HK-2 (cell line): Measurements from ENCODE around the gene NINJ2.
"Not testable (repeated sequence)": the region's sequence is repeated elsewhere in the genome, so short reads cannot be mapped to it uniquely, and the experiment has no call there.

Source experiments
- DNase-seq: peaks from one replicate; pipeline ENCODE4 v3.0.0-alpha.2; 2018; ENCODE audit not compliant: unreplicated experiment

The NINJ2 gene

DNA sequence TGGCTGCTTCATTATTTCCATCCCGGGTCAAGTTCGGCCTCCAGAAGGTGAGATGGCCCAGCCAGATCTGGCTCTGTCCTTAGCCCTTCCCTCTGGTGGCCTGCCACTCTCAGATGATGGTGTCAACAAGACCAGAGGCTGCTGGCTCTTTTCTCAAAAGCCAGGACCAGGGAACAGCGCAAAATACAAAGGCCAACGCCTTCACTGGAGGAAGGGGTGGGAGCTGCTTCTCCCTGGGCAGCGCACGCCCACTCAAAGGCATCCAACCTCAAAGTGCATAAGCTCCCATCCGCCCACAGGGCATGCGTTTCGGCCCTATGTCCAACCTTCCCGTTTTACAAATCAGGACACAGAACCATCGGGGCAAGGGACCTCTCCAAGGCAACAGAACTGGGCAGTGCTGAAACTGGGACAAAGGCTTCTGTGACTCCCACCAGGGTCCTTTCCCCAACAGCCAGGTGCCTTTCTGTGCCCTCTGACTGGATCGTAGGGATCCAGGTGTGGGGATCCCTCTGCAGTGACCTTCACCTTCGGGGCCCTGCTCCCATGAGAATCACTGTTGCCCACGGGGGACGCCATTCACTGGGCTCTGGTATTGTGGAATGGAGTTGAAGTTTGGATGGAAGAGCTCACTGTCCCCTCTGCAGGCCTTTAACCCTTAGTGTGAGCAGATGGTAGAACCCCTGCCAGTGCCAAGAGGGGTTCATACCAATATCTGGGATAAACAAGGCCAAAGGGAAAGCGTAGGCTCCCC is 76.8 kb downstream of the NINJ2 start:
- no peak for DNase-seq

DNA sequence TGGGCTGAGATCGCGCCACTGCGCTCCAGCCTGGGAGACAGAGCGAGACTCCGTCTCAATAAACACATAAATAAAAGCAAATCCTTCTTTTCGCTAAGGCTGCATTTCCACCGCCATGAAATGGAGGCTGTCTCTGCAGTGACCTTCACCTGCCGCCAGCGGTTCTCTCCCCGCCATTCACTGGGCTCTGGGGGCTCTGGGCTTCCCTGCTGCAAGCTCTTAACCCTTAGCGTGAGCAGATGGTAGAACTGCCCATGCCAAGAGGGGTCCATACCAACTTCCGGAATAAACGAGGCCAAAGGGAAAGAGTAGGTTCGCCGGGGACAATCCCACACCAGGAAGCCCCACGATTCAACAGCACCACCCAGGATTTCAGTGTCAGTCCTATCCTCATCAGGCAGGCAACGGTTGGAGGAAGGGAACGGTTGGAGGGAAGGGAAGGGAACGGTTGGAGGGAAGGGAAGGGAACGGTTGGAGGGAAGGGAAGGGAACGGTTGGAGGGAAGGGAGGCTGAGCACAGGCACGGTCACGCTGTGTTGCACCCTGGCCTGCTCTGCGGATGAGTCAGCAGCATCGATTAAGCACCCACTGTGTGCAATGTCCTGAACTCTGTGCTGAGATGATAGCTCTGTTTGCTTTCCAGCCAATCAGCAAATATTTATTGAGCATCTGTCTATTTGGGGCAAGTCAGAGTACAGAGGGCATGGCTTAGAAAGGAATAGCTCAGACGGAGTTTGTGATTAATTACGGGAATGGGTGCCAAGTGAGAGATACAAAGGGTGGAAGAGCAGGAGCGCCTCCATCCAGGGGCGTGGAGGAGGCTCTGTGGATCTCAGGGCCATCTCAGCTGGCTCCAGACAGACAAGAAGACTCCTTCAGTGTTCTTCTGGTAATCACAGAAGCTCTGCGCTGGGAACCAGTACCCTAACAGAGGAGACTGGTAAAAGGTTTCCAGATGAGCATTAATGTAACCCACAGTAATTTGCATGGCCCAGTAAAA is 77.9 kb downstream of the NINJ2 start:
- DNase-seq: no peak

DNA sequence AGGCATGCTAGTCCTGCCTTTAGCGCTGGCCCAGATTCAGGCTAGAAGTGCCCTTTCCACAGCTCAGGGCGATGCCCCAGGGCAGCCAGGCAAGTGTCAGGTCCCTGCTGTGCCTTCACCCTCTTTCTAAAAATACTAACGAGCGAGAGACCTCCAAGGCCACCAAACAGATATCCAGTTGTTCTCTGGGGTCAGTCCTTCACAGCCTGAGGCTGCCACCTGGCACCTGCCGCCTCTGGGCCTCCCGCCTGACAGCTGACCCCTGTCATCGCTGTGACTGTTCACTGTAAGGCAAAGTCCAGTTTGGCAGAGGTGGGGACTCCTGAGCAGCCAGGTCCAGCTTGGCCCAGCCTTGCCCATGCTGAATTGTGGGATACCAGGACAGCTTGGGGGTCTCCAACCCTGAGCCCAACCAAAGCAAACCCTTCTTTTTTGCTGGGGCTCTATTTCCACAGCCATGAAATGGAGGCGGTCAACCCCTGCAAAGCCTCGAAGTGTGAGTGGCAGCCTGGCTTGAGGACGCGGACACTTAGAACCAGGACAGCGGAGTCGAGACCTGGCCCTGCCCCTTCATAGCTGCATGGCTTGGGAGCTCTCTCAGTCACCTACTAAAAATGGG is 79.9 kb downstream of the NINJ2 start:
- no peak for DNase-seq

DNA sequence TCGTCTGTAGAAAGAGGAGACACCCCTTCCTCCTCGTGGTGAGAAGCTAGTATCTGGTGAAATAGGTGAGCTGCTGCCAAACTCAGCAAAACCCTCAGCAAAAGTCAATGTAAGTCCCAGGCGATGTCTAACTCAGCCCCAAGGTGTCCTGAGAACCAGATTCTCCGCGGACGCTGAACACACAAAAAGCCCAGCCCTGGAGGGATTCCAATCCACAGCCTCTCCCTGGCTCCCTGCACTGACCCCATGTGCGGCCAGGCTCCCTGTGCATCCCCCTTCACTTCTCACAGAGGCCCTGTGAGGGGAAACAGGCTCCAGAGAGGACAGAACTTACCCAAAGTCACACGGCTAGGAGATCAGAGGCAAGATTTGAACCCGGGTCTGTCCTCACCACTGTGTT is 81.5 kb downstream of the NINJ2 start:
- DNase-seq: no peak

DNA sequence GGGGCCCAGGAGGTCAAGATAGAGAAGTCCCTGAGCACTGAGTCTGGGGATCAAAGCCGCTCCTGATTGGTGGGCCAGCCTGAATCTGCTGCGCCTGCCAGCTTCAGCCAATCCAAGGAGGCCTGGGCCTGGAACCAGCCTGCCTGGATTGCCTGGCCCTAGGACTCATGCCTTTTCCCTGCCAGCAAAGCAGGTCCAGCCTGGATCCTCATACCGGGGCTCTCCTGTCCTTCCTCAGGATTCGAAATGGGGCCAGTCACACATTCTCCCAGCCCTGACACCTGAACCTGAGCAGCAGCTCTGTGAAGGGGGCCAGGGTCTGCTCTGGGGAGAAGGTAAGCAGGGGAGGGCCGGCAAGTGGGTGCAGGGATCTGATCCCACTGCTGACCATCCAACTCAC is 81.9 kb downstream of the NINJ2 start:
- DNase-seq: no peak

DNA sequence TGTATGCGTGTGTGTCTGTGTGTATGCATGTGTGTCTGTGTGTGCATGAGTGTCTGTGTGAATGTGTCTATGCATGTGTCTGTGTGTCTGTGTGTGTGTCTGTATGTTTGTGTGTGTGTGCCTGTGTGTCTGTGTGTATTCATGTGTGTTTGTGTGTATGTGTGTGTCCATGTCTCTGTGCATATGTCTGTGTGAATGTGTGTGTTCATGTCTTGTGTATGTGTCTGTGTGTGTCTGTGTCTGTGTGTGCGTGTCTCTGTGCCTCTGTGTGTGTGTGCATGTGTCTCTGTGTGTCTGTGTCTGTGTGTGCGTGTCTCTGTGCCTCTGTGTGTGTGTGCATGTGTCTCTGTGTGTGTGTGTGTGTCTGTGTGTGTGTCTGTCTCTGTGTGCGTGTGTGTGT is 82.4 kb downstream of the NINJ2 start:
- no peak for DNase-seq

DNA sequence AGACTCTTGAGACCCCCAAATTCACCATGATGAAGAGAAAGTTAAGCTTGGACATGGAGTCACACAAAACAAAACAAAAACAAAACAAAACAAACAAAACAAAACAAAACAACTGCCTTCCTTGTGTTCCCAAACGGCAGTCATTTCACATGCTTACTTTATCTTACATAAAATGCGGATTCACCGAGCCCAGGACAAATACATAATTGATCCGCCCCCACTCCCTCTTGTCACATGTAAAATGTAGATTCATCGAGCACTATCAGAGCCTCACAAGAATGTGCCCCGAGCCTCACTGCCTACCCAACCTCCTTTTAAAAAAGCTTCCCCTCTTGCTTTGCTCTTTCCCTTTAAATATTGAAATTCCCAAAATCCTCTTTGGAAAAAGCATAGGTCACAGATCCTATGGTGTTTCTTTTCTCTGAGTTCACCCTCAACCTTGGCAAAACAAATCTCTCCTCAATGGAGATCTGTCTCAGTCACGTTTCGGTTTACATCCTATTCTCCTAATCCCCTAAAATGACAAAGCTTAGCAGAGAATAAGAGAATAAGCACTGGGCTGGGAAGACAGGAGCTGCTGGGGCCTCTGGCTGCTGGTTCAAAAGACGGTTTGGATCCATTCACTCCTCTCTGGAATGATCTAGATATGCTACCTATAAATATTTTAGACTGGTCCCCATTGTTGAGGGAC is 83.7 kb downstream of the NINJ2 start:
- no peak for DNase-seq

DNA sequence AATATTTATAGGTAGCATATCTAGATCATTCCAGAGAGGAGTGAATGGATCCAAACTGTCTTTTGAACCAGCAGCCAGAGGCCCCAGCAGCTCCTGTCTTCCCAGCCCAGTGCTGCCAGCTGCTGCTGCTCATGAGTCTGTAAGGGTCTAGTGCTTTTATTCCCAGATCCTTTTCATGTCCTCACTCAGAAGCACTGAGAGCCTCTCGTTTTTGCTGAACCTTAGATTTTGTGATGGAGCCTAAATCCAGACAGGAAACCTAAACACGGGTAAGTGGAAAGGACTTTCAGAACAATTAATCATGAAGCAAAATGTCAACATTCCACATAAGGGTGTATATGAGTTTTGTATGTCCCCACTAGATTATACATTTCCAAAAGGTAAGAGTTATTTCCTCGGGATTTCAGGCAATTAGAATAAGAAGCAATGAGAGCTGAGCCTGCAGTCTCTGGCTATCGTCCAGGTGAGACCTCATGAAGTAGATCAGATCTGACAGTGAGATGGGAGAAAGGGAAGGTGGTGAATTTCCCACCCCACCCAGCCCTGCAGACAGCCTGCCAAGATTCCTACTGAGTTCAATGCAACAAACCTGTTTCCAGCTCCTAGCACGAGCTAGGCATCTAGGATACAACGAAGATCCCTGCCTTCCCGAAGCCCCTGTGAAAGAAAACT is 84.4 kb downstream of the NINJ2 start:
- no peak for DNase-seq

DNA sequence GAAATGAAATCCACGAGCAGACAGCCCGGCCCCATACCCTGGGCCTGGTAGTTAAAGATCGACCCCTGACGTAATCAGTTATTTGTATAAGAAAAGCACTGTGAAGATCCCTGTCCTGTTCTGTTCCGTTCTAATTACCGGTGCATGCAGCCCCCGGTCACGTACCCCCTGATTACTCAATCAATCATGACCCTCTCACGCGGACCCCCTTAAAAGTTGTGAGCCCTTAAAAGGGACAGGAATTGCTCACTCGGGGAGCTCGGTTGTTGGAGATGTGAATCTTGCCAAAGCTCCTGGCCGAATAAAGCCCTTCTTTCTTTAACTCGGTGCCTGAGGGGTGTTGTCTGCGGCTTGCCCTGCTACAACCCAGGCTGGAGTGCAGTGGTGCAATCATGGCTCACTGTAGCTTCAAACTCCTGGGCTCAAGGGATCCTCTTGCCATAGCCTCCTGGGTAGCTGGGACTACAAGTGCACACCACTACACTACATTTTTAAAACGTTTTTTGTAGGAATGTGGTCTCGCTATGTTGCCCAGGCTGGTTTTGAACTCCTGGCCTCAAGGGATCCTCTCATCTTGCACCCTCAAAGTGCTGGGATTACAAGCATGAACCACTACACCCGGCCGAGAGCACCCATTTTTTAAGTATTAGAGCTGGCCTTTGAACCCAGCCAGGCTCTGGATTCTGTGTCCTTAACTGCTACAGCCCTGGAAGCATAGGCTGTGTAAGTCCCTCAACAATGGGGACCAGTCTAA is 85.1 kb downstream of the NINJ2 start:
- DNase-seq: not testable (repeated sequence)

DNA sequence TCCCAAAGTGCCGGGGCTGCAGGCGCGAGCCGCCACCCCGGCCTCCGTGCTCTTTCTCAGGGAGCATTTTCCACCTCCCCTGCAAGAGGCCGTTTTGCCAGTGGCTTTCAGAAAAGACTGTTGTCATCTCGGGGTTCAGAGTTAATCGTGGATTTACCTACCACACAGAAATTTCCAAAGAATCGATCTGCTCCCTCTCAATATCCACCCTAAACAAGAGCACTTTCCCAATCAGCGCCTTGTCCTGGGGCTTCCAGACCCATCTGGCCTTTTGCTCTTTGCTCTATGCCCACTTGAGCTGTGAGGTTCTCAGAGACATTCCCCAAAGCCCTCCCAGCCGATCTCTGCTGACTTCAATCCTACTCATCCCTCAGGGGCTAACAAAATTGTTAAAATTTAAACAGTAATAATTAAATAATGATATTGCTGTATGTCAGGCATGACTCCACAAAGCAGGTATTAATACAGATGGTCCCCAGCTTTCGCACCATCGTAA is 86.6 kb downstream of the NINJ2 start:
- no peak for DNase-seq

DNA sequence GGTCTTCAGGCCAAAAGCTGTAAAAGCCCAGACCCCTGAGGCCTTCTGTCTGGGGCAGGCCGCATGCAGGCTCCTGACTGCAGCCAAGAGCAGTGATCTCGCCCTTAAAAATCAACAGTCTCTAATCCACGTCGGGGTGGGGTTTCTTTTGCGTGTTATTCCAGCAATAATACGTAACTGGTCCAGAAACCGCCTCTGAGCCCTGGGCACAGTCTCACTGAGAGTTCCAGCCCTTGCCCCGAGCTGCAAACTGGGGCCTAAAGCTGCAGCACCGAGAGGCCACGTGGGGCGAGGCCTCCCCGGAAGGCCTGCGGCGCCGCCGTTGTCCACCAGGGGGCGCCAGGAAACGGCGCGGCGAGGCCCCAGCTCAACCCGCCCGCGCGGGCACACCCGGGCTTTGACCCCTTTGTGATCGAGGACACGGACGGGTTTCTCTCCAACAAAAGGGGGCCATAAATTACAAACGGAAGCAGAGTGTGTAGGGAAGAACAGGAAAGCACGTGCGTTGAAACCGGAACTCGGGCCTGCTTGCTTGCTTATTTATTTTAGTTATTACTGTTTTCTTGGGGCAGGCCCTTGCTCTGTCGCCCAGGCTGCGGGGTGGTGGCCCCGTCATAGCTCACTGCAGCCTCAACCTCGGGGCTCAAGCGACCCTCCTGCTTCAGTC is 87.2 kb downstream of the NINJ2 start:
- DNase-seq: peak; percentile 83

DNA sequence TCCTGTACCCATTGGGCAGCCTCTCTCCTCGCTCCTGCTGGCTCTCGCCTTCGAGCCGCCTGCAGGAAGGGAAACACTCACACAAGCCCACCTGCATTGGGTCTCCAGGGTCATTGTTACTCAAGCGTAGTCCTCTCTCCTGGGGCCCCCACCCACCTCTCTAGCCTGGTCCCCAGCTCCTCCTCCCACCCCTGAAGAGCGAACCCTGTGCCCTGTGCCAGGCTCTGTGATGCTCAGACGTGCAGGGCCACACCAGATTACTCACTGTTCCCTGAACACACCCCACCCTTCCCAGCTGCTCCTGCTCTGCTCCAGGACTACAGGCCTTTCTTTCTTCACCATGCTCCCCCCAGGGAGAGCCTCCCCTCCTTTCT is 88.1 kb downstream of the NINJ2 start:
- no peak for DNase-seq

DNA sequence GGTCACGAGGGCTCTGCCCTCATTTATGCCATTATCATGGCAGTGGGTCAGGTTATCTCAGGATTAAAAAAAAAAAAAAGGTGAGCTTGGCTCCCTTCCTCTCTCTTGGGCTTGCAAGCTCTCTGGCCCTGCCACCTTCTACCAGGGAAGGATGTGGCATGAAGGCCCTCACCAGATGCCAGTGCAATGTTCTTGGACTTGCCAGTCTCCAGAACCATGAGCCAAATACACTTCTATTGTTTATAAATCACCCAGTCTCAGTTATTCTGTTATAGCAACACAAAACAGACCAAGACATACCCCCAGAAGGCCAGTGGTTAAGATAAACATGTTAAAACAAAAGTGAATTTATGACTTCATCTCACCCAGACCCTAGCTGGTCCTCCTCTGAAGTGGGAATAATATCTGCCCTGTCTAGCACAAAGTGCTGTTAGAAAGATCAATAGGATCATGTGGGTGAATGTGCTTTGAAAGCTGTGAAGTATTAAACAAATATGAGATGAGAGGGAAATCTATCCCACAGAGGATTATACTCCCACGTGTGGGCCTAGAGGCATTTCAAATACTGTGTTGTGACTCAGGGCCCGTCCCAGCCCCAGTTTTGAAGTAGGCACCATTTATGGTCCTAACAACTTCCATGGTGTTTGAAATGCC is 88.6 kb downstream of the NINJ2 start:
- DNase-seq: no peak

DNA sequence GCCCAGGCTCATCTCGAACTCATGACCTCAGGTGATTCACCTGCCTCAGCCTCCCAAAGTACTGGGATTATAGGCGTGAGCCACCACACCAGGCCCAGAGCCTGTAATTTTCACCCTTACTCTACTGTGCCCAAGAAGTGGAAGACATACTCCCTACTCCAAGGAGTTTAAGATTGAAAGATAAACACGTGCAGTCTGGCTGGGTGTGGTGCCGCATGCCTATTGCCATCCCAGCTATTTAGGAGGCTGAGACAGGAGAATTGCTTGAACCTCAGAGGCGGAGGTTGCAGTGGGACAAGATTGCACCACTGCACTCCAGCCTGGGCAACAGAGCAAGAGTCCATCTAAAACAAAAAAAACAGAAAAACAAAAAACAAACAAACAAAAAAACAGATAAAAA is 90.0 kb downstream of the NINJ2 start:
- no peak for DNase-seq

DNA sequence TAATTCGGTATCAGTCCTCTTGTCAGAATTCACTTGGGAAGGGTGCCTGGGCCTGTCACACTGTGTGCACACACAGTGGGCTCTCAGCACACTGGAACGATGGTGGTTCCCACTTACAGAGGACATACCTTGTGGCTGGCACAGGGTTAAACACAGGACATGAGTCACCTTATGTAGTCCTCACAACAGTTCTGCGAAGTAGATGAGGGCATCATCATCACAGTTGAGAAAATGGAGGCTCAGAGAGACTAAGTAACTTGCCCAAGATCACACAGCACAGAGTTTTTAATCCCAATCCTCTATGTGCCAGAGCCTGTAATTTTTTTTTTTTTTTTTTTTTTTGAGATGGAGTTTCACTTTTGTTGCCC is 90.7 kb downstream of the NINJ2 start:
- no peak for DNase-seq

DNA sequence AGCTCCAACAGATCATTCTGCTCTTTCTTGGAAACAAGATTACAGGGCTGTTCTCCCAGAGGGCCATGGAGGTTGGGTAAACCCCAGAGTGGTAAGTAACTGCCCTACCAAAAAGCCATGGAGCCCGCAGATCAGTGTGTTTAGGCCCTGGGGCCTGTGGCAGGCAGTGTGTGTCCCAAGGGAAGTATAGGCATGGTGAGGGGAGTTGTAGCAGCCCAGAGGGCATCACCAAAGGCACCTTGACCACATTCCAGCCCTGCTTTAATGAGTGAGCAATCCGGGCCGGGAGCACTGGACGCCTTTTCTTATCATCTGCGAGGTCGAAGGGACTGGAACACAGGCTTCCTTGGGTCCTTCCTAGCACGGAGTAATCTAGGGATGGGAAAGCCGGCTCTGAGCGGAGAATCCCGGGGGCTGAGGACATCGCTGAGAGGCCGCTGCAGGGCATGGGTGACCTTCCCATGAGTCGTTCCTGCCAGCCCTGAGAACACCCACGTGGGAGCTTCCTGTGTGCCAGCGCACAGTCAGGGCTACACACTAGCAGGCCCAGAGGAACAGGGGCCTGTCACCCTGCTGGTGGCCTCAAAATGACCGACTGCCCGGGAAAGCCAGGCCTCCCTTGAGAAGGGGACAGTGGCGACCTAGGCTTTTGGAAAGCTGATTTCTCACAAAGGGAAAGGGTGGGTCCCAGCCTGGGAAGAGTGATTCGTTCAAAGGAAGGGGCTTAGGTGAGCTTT is 91.3 kb downstream of the NINJ2 start:
- peak; percentile 33 for DNase-seq

DNA sequence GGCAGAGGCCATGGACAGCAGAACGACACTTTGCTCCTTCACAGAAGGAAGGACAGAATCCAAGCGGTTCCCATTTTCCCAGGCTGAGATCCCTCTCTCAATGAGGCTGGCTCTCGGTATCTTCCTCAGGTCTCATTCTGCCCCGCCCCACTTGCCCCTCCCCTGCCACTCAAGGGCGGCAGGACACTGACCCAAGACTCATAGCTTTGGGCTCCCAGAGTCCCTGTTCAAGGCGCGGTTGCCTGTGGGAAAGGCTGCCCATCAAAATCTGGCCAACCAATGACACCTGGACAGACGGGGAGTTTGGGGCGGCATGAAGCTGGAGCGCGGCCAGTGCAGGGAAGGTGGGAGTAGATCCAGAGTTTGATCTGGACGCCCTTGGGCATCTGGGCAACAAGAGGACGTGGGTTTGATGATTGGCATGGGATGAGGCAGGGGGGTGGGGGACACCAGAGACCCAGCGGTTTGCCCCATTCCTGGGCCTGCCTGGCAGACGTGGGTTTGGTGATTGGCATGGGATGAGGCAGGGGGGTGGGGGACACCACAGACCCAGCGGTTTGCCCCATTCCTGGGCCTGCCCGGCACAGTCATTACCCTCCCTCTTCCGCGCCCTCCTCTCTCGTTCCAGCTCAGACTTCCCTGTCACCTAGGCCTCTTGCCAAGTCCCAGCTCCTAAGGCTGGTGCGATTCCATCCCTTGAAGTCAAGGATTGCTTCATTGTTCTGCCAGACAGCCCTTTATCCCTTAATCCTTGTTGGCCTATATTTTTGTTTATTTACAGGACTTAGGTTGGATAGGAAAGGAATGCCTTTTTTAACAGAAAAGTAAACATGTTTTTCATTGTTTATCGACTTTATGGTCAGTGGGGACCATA is 92.1 kb downstream of the NINJ2 start:
- DNase-seq: peak; percentile 88

DNA sequence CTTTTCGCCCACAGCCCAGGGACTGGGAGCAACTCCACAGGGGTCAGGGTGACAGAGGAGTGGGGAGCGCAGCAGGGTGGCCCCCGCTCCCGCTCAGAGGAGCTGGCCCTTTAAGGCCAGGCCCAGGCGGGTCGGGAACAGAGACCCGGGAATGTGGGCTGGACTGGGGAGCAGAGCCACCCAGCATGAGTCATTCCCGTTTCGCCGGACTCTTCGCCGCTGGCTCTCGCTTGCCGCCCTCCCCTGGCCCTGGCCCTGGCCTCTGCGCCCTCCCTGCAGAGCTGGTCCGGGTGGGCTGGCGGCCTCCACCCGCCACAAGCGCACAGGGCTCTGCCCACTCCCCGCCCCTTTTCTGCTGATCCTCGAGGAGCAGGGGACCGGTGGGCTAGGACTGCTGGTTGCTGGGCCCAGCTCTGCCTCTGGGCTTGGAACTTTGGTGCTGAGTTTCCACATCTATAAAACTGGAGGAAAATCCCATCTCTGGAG is 92.8 kb downstream of the NINJ2 start:
- peak; percentile 86 for DNase-seq
